ENCODE data around the gene GNG12.

GNG12 gene

DNA sequence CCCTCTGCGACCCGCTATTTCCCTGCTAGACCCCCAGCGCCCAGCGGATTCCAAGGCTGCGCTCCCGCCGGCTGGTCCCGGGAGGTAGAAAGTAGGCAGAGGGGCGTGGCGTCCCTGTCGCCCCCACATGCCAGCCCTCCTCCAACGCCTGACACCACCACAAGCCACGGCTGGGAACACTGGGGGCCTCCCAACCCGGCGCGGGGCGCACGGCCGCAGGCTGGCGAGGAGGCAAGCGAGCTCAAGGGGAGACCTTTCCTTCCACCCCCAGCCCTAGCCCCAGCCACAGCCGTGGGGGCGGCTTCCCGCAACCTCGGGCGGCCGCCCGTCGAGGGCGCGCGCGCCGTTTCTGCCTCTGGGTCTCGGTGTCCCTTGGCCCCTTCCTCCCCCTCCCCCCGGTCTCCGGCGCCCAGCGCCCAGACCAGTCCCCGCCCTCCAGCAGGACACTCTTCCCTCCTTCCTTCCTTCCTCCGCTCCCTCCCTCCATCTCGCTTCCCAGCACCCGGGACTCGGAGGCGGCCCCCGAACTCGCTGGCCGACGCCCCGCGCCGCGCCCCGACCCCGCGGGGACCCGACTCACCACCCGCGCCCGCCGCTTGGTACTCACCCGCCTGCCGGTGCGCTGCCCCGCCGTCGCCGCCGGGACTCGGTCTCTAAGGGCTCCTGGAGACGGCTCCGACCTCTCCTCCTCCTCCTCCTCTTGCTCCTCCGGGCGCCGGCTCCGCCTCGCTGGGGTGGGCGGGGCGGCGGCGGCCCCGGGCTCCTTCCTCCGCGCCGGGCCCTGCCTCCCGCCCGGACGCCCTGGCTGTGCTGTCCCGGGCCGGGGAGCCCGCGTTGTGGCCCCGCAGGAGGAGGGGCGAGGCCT is at the start of gene GNG12:
Gene GNG12 (minus strand): TSS at position 731 of the 865 bp plus-strand sequence. CDS start 125,781 bp downstream, outside the sequence.
- H3K79me2 ChIP-seq (ENCODE audit: insufficient read depth, low read length) = no peaks in the 10 kb centered on the region
- peak within 1 kb of the TSS; percentile 63 for H3K4me3 ChIP-seq (ENCODE audit: low read length, poor library complexity, severe bottlenecking)
- peaks cover 84% of the 10 kb centered on the region for H3K27me3 ChIP-seq (ENCODE audit: insufficient read depth, low read length, poor library complexity, severe bottlenecking)
- TF ChIP-seq, protein P1, sequence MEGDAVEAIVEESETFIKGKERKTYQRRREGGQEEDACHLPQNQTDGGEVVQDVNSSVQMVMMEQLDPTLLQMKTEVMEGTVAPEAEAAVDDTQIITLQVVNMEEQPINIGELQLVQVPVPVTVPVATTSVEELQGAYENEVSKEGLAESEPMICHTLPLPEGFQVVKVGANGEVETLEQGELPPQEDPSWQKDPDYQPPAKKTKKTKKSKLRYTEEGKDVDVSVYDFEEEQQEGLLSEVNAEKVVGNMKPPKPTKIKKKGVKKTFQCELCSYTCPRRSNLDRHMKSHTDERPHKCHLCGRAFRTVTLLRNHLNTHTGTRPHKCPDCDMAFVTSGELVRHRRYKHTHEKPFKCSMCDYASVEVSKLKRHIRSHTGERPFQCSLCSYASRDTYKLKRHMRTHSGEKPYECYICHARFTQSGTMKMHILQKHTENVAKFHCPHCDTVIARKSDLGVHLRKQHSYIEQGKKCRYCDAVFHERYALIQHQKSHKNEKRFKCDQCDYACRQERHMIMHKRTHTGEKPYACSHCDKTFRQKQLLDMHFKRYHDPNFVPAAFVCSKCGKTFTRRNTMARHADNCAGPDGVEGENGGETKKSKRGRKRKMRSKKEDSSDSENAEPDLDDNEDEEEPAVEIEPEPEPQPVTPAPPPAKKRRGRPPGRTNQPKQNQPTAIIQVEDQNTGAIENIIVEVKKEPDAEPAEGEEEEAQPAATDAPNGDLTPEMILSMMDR (conservative IDR thresholded peaks at IDR 0.05; ENCODE audit: low read length) = no peak
- TF ChIP-seq EZH2phosphoT487 (IDR thresholded peaks at IDR 0.05; ENCODE audit: borderline replicate concordance) = no peak
- H2AFZ ChIP-seq (ENCODE audit: low read length) = 0 out of 2 replicates have a peak within 1 kb of the TSS, but pooled peaks have one; percentile 75
- H3K9me2 ChIP-seq (replicated peaks; ENCODE audit: low read depth, low read length) = no peaks in the 10 kb centered on the region
- no peaks in the 10 kb centered on the region for H3F3A ChIP-seq (ENCODE audit: low read depth)
- H3K4me2 ChIP-seq (ENCODE audit: low read depth, low read length, poor library complexity, severe bottlenecking) = peak within 1 kb of the TSS; percentile 79
- no peaks in the 10 kb centered on the region for H3K36me3 ChIP-seq (ENCODE audit: insufficient read depth, low read length)
- H3K9me3 ChIP-seq (ENCODE audit: insufficient read depth, low read depth, low read length) = no peaks in the 10 kb centered on the region
- H4K20me1 ChIP-seq (ENCODE audit: insufficient read depth, low read length, poor library complexity, severe bottlenecking) = no peaks in the 10 kb centered on the region
- peaks cover 28% of the 10 kb centered on the region for H3K4me1 ChIP-seq (ENCODE audit: insufficient read depth, low read length, poor library complexity, severe bottlenecking)
- H3K9ac ChIP-seq (ENCODE audit: low read depth, low read length, poor library complexity, severe bottlenecking) = no peak within 1 kb of the TSS

DNA sequence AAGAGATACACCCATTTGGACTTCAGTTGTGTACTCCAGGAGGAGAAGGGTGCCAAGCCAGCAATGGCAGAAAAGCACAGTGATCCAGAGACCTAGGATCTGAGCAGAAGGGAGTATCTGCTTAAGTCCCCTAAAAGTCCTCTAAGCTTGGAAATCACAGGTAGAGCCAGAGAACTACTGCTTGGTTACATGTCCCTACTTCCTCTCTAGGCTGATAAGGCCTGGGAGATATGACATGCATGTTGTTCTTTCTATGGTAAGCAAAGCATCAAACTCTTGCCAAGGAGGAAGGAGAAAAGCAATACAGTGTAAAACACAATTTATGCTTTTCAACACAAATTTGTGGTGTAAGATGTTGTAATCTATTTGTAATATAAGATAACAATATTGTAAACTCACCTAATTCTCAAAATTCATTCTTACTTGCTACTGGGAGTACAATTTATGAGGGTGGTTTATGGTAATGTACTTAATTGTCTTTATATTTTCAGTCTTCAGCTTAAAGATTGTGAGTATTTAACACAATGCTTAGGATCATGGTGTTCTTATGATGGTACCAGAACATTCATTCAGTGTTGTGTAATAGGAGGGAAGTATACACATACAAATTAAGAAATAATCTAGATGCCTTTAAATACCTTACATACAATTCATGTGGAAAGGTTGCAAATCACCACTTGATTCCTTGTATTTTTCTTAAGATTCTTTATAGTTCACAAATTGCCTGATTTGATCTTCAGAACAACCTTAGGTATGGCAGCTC is 49.1 kb upstream of the GNG12 start:
- TF ChIP-seq, protein P1 (conservative IDR thresholded peaks at IDR 0.05; ENCODE audit: low read length) = no peak
- no peak for TF ChIP-seq EZH2phosphoT487 (IDR thresholded peaks at IDR 0.05; ENCODE audit: borderline replicate concordance)
- Histone ChIP-seq H3K9ac (ENCODE audit: low read depth, low read length, poor library complexity, severe bottlenecking) (no peak overlapping the region), H3K9me2 (replicated peaks; ENCODE audit: low read depth, low read length) (0 out of 2 replicates have a peak, but pooled peaks cover 3% of the 10 kb centered on the region), H3K4me1 (ENCODE audit: insufficient read depth, low read length, poor library complexity, severe bottlenecking) (no peaks in the 10 kb centered on the region), H3K9me3 (ENCODE audit: insufficient read depth, low read depth, low read length) (no peaks in the 10 kb centered on the region), H3K4me2 (ENCODE audit: low read depth, low read length, poor library complexity, severe bottlenecking) (no peak overlapping the region), H3K79me2 (ENCODE audit: insufficient read depth, low read length) (no peaks in the 10 kb centered on the region), H3K36me3 (ENCODE audit: insufficient read depth, low read length) (no peaks in the 10 kb centered on the region), H3F3A (ENCODE audit: low read depth) (no peaks in the 10 kb centered on the region), H3K4me3 (ENCODE audit: low read length, poor library complexity, severe bottlenecking) (no peak overlapping the region), H3K27me3 (ENCODE audit: insufficient read depth, low read length, poor library complexity, severe bottlenecking) (no peaks in the 10 kb centered on the region), H4K20me1 (ENCODE audit: insufficient read depth, low read length, poor library complexity, severe bottlenecking) (no peaks in the 10 kb centered on the region), H2AFZ (ENCODE audit: low read length) (no peak overlapping the region)

DNA sequence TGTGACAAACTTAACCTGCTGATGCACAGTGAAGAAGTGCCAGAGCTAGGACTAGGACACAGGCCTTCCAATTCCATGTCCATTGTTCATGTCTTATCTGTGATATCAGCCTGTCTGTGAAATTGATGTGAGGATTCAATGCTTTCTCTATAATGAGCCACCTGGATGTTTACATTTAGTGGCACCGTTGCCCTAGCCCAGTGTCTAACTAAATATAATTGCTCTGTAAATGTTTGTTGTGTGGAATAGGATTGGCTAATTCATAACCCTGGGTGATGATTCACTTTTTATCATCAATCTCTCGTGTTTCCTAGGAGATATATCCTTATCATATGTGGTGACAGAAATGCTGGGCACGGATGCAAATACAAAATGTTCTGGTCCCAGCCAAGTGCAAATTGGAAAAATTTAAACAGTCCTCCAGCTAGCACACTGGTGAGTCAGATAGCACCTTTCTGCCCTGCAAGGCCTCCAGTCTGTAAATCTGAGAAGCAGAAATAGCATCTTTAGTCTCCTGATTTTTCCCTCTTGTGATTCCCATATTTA is 46.9 kb upstream of the GNG12 start:
- Histone ChIP-seq H3K79me2 (ENCODE audit: insufficient read depth, low read length) (no peaks in the 10 kb centered on the region), H3K36me3 (ENCODE audit: insufficient read depth, low read length) (no peaks in the 10 kb centered on the region), H3F3A (ENCODE audit: low read depth) (no peaks in the 10 kb centered on the region), H3K27me3 (ENCODE audit: insufficient read depth, low read length, poor library complexity, severe bottlenecking) (no peaks in the 10 kb centered on the region), H3K4me1 (ENCODE audit: insufficient read depth, low read length, poor library complexity, severe bottlenecking) (no peaks in the 10 kb centered on the region), H3K4me2 (ENCODE audit: low read depth, low read length, poor library complexity, severe bottlenecking) (no peak overlapping the region), H3K9me3 (ENCODE audit: insufficient read depth, low read depth, low read length) (no peaks in the 10 kb centered on the region), H3K9me2 (replicated peaks; ENCODE audit: low read depth, low read length) (0 out of 2 replicates have a peak, but pooled peaks cover 3% of the 10 kb centered on the region), H2AFZ (ENCODE audit: low read length) (no peak overlapping the region), H3K9ac (ENCODE audit: low read depth, low read length, poor library complexity, severe bottlenecking) (no peak overlapping the region), H4K20me1 (ENCODE audit: insufficient read depth, low read length, poor library complexity, severe bottlenecking) (no peaks in the 10 kb centered on the region), H3K4me3 (ENCODE audit: low read length, poor library complexity, severe bottlenecking) (no peak overlapping the region)
- TF ChIP-seq, protein P1 (conservative IDR thresholded peaks at IDR 0.05; ENCODE audit: low read length) = no peak
- no peak for TF ChIP-seq EZH2phosphoT487 (IDR thresholded peaks at IDR 0.05; ENCODE audit: borderline replicate concordance)
